ENCODE results near the gene DDHD1.

- TF ChIP-seq, protein P1, sequence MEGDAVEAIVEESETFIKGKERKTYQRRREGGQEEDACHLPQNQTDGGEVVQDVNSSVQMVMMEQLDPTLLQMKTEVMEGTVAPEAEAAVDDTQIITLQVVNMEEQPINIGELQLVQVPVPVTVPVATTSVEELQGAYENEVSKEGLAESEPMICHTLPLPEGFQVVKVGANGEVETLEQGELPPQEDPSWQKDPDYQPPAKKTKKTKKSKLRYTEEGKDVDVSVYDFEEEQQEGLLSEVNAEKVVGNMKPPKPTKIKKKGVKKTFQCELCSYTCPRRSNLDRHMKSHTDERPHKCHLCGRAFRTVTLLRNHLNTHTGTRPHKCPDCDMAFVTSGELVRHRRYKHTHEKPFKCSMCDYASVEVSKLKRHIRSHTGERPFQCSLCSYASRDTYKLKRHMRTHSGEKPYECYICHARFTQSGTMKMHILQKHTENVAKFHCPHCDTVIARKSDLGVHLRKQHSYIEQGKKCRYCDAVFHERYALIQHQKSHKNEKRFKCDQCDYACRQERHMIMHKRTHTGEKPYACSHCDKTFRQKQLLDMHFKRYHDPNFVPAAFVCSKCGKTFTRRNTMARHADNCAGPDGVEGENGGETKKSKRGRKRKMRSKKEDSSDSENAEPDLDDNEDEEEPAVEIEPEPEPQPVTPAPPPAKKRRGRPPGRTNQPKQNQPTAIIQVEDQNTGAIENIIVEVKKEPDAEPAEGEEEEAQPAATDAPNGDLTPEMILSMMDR (IDR thresholded peaks at IDR 0.05): no peak
- TF ChIP-seq POLR2A (IDR thresholded peaks at IDR 0.05): no peak
Observed at GRCh38 chr14:53016919-53017318, 136.2 kb downstream of the DDHD1 start.

Measured in lower leg skin (tissue), 3 donors.